K562 (cell line): ENCODE results near the gene NMT1. TPM values are rescaled to one million over a fixed set of nuclear protein-coding genes. Genes with fewer than 3 reads are reported as not detected.

Experiments used
- CBFA2T2 ChIP-seq: fragments of 450-650 bp; conservative IDR thresholded peaks from 2 replicates; pipeline ENCODE4 v1.6.1; 2017; ENCODE audit warnings: mild to moderate bottlenecking
- CCNT2 ChIP-seq: IDR thresholded peaks from 2 replicates; pipeline ENCODE4 v1.6.1; 2011; ENCODE audit warnings: borderline replicate concordance, low read depth, mild to moderate bottlenecking, moderate library complexity, mixed read lengths, low read length; ENCODE audit not compliant: insufficient read length; ENCODE audit errors: extremely low read depth
- CHD1 ChIP-seq: fragments of 200-600 bp; sonication (generic); IDR thresholded peaks from one replicate; pipeline ENCODE4 v1.6.1; 2012; ENCODE audit warnings: mild to moderate bottlenecking, moderate library complexity, low read length, inconsistent platforms
- CHD2 ChIP-seq: IDR thresholded peaks from 2 replicates; pipeline ENCODE4 v1.6.1; 2011; ENCODE audit warnings: low read depth, low read length
- GABPA ChIP-seq: fragments of 200-800 bp; sonication (Bioruptor generic); conservative IDR thresholded peaks from 2 replicates; pipeline ENCODE4 v1.6.1; 2016; ENCODE audit warnings: low read depth, missing genetic modification characterization, missing compliant biosample characterization
- HDGF ChIP-seq: fragments of 450-650 bp; IDR thresholded peaks from 2 replicates; pipeline ENCODE4 v1.6.1; 2016
- HEY1 ChIP-seq: fragments of 250-450 bp; sonication (Bioruptor Pico); IDR thresholded peaks from 2 replicates; pipeline ENCODE4 v1.5.0; 2020; ENCODE audit warnings: mild to moderate bottlenecking, moderate library complexity, borderline replicate concordance
- KHSRP ChIP-seq: fragments of 450-650 bp; IDR thresholded peaks from 2 replicates; pipeline ENCODE4 v1.6.1; 2017
- MAZ ChIP-seq, 2 experiments: fragments of 450-650 bp in 1 of 2; sonication (generic) in 1 of 2; formaldehyde crosslinking; IDR thresholded peaks in 1 of 2; conservative IDR thresholded peaks in 1 of 2; 2 replicates each; pipeline versions ENCODE4 v1.4.0 to v1.5.0; 2020; ENCODE audit warnings: mild to moderate bottlenecking in 1 of 2, missing genetic modification reagents in 1 of 2
- PHF20 ChIP-seq: fragments of 450-650 bp; IDR thresholded peaks from 2 replicates; pipeline ENCODE4 v1.6.1; 2018; ENCODE audit not compliant: partially characterized antibody
- PHTF2 ChIP-seq: fragments of 250-450 bp; sonication (Bioruptor Pico); IDR thresholded peaks from 2 replicates; pipeline ENCODE4 v1.5.0; 2021; ENCODE audit warnings: mild to moderate bottlenecking
- RBFOX2 ChIP-seq: fragments of 200-400 bp; formaldehyde crosslinking; IDR thresholded peaks from 2 replicates; pipeline ENCODE4 v1.6.1; 2017; ENCODE audit warnings: low read depth, mild to moderate bottlenecking, low read length, moderate library complexity
- RFX7 ChIP-seq: fragments of 250-450 bp; sonication (Bioruptor Pico); IDR thresholded peaks from 2 replicates; pipeline ENCODE4 v1.5.1; 2021; ENCODE audit warnings: mild to moderate bottlenecking
- SMARCA4 ChIP-seq: fragments of 450-650 bp; IDR thresholded peaks from 2 replicates; pipeline ENCODE4 v1.6.1; 2016
- STAG1 ChIP-seq: sonication (generic); formaldehyde crosslinking; IDR thresholded peaks from 2 replicates; pipeline ENCODE4 v1.5.0; 2020; ENCODE audit warnings: missing genetic modification reagents, borderline replicate concordance
- TOE1 ChIP-seq, 2 experiments: fragments of 450-650 bp in 1 of 2; sonication (generic) in 1 of 2; formaldehyde crosslinking in 1 of 2; IDR thresholded peaks; 2 replicates each; pipeline versions ENCODE4 v1.7.1 to v1.8.0; 2016 to 2022; ENCODE audit warnings: borderline replicate concordance in 2 of 2, mild to moderate bottlenecking in 2 of 2, antibody characterized with exemption in 1 of 2, inconsistent platforms in 1 of 2, low read depth in 1 of 2, missing genetic modification reagents in 1 of 2, moderate library complexity in 1 of 2
- polyA plus RNA-seq, 8 experiments: library from polyadenylated mRNA; depleted of rRNA in 4 of 8; stranded (reverse) in 5 of 8; unstranded in 3 of 8; fragments of >200 nt; fragmentation: Nextera tagmentation in 2 of 8; fragmentation: Illumina TruSeq in 1 of 8; extraction: Ambion mirVana in 2 of 8; extraction: Trizol in 1 of 8; gene quantifications; 2 replicates each; pipeline versions ENCODE4 v1.2.1 to v1.2.3, GENCODE V29; 2011 to 2014; ENCODE audit warnings: inconsistent platforms in 1 of 8, missing spikeins in 1 of 8
- total RNA-seq, 7 experiments: library from RNA; depleted of rRNA in 6 of 7; stranded (reverse); fragments of >200 nt in 6 of 7; fragmentation: Illumina TruSeq in 2 of 7; extraction: Trizol in 2 of 7; gene quantifications; 2 replicates each; pipeline versions ENCODE4 v1.2.1 to v1.2.3, GENCODE V29; 2011 to 2021; ENCODE audit warnings: low replicate concordance in 1 of 7
- TF ChIP-seq, protein P1 (sequence below): fragments of 450-650 bp; conservative IDR thresholded peaks from 2 replicates; pipeline ENCODE4 v1.6.1; 2016; ENCODE audit warnings: missing genetic modification characterization, low read depth, mild to moderate bottlenecking, missing compliant biosample characterization, moderate library complexity
- TF ChIP-seq, protein P2 (sequence below): fragments of 450-650 bp; IDR thresholded peaks from 2 replicates; pipeline ENCODE4 v1.6.1; 2017; ENCODE audit warnings: antibody characterized with exemption
- TF ChIP-seq, protein P3 (sequence below): IDR thresholded peaks from 2 replicates; pipeline ENCODE4 v1.6.1; 2011; ENCODE audit not compliant: insufficient read length; ENCODE audit errors: extremely low read depth
- TF ChIP-seq, protein P4 (sequence below): fragments of 250-450 bp; sonication (Bioruptor Pico); IDR thresholded peaks from 2 replicates; pipeline ENCODE4 v1.4.0; 2020; ENCODE audit warnings: mild to moderate bottlenecking, moderate library complexity

NMT1 gene
- total and polyA plus RNA-seq, 9 of the 15 experiments (the other 6 are each of a cell fraction or from before 2014, with no cell fraction given) = 86.7 to 569 (median 213) TPM

DNA sequence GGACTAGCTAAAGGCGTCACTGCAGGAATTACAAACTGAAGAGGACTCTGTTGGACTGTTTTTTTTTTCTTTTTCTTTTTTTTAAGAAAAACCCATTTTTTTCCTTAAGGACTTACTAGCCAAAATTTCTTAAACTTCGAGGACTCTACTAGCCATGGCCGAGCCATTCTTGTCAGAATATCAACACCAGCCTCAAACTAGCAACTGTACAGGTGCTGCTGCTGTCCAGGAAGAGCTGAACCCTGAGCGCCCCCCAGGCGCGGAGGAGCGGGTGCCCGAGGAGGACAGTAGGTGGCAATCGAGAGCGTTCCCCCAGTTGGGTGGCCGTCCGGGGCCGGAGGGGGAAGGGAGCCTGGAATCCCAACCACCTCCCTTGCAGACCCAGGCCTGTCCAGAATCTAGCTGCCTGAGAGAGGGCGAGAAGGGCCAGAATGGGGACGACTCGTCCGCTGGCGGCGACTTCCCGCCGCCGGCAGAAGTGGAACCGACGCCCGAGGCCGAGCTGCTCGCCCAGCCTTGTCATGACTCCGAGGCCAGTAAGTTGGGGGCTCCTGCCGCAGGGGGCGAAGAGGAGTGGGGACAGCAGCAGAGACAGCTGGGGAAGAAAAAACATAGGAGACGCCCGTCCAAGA, 88.0 kb downstream of the NMT1 start (continued):
- TF ChIP-seq, protein P1, sequence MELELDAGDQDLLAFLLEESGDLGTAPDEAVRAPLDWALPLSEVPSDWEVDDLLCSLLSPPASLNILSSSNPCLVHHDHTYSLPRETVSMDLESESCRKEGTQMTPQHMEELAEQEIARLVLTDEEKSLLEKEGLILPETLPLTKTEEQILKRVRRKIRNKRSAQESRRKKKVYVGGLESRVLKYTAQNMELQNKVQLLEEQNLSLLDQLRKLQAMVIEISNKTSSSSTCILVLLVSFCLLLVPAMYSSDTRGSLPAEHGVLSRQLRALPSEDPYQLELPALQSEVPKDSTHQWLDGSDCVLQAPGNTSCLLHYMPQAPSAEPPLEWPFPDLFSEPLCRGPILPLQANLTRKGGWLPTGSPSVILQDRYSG (tag) = no peak
- no peak for TF ChIP-seq STAG1 (CRISPR knock-in tag)
- no peak for TF ChIP-seq HEY1 (CRISPR knock-in tag)
- TF ChIP-seq MAZ (CRISPR knock-in tag; conservative IDR thresholded peaks at IDR 0.05 in 1 of 2, IDR thresholded peaks at IDR 0.05 in 1 of 2) = peak; percentile 41 to 92; a peak in 3 of 4 replicates
- no peak for TF ChIP-seq PHTF2
- TF ChIP-seq, protein P2, sequence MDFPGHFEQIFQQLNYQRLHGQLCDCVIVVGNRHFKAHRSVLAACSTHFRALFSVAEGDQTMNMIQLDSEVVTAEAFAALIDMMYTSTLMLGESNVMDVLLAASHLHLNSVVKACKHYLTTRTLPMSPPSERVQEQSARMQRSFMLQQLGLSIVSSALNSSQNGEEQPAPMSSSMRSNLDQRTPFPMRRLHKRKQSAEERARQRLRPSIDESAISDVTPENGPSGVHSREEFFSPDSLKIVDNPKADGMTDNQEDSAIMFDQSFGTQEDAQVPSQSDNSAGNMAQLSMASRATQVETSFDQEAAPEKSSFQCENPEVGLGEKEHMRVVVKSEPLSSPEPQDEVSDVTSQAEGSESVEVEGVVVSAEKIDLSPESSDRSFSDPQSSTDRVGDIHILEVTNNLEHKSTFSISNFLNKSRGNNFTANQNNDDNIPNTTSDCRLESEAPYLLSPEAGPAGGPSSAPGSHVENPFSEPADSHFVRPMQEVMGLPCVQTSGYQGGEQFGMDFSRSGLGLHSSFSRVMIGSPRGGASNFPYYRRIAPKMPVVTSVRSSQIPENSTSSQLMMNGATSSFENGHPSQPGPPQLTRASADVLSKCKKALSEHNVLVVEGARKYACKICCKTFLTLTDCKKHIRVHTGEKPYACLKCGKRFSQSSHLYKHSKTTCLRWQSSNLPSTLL = no peak
- peak; percentile 27 for TF ChIP-seq CCNT2
- no peak for TF ChIP-seq RFX7 (CRISPR knock-in tag)
- TF ChIP-seq CBFA2T2 = no peak
- TF ChIP-seq KHSRP = no peak
- no peak for TF ChIP-seq SMARCA4
- no peak for TF ChIP-seq HDGF
- TF ChIP-seq, protein P3, sequence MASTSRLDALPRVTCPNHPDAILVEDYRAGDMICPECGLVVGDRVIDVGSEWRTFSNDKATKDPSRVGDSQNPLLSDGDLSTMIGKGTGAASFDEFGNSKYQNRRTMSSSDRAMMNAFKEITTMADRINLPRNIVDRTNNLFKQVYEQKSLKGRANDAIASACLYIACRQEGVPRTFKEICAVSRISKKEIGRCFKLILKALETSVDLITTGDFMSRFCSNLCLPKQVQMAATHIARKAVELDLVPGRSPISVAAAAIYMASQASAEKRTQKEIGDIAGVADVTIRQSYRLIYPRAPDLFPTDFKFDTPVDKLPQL = no peak
- TF ChIP-seq, protein P4, sequence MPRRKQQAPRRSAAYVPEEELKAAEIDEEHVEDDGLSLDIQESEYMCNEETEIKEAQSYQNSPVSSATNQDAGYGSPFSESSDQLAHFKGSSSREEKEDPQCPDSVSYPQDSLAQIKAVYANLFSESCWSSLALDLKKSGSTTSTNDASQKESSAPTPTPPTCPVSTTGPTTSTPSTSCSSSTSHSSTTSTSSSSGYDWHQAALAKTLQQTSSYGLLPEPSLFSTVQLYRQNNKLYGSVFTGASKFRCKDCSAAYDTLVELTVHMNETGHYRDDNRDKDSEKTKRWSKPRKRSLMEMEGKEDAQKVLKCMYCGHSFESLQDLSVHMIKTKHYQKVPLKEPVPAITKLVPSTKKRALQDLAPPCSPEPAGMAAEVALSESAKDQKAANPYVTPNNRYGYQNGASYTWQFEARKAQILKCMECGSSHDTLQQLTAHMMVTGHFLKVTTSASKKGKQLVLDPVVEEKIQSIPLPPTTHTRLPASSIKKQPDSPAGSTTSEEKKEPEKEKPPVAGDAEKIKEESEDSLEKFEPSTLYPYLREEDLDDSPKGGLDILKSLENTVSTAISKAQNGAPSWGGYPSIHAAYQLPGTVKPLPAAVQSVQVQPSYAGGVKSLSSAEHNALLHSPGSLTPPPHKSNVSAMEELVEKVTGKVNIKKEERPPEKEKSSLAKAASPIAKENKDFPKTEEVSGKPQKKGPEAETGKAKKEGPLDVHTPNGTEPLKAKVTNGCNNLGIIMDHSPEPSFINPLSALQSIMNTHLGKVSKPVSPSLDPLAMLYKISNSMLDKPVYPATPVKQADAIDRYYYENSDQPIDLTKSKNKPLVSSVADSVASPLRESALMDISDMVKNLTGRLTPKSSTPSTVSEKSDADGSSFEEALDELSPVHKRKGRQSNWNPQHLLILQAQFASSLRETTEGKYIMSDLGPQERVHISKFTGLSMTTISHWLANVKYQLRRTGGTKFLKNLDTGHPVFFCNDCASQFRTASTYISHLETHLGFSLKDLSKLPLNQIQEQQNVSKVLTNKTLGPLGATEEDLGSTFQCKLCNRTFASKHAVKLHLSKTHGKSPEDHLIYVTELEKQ = no peak
- no peak; the same call in 1 of the 2 replicates for TF ChIP-seq TOE1 (IDR thresholded peaks at IDR 0.05; ENCODE audit: borderline replicate concordance)
- TF ChIP-seq TOE1 (CRISPR knock-in tag; IDR thresholded peaks at IDR 0.05; ENCODE audit: borderline replicate concordance, low read depth) = 0 out of 2 replicates have a peak, but pooled peaks have one; percentile 35
- TF ChIP-seq GABPA (tag) = no peak
- TF ChIP-seq PHF20 = no peak
- TF ChIP-seq CHD2 = peak; percentile 29; the same call in 1 of the 2 replicates
- TF ChIP-seq RBFOX2 = peak; percentile 75
- TF ChIP-seq CHD1 = no peak
